ENCODE data around the gene MAL.

The MAL gene

GRCh38 chr2:95048825-95049682 lies 23.5 kb downstream of the MAL start:
- no peak for DNase-seq (ENCODE audit: low read depth, low spot score)

GRCh38 chr2:95049683-95049955 lies 24.1 kb downstream of the MAL start:
- DNase-seq (ENCODE audit: low read depth, low spot score), result no peak

DNA sequence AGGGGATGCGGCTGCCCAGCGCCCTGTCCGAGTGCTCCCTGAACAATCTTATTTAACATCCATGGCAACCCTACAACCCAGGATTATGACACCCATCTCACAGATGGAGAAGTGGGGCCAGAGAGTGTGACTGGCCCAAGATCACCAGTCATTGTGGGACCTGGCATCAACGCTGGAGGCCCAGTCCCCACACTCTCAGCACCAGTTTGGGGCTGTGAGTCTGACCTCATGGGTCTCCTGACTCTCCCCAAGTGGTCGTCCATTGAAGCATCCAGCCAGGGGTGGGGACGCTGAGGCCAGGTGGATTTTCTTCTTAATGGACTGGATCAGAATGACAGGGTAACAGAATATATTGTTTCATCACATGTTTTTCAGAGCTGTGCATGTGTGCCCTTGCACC lies 24.5 kb downstream of the MAL start:
- no peak for DNase-seq (ENCODE audit: low read depth, low spot score)

DNA sequence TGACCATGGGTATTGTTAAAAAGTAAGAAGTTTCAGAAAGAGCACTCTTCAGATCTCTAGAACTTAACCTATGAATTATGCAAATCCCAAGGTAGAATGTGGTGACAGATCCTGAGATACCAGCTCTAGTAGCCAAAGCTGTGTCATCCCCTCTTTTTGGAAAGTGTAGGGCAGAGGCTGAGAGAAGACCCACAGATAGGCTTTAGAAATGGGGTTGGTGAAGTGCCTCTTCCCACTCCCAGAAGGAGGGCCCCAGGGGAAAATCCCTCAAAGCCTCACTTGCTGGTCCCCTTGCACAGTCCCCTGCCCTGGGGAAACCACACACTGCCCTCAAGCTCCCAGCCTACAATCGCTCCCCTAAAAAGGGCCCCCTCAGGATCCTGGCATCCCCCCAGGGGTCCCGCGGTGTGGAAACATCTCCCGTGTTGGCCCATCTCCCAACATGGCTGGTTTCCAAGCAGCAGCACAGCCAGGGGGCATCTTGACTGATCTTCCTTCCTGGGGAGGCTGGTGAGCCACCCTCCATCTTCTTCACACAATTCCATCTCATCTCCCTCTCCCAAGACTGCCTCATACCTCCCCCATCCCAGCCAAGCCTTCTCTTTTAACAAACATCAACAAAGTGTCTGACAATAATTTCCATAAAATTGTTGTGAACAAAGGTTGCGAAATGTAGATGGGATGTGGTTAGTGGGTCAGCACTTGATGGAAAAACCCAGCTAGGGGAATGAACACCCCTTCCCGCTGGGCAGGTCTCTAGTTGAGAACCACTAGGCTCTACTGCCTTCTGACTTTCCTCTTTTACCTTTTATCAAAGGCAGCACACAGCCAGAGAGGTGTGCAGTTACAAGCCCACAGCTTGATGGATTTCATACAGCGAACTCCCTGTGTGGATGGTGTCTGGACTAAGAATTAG lies 25.1 kb downstream of the MAL start:
- no peak for DNase-seq (ENCODE audit: low read depth, low spot score)

GRCh38 chr2:95051626-95052025 lies 26.1 kb downstream of the MAL start:
- no peak for DNase-seq (ENCODE audit: low read depth, low spot score)

DNA sequence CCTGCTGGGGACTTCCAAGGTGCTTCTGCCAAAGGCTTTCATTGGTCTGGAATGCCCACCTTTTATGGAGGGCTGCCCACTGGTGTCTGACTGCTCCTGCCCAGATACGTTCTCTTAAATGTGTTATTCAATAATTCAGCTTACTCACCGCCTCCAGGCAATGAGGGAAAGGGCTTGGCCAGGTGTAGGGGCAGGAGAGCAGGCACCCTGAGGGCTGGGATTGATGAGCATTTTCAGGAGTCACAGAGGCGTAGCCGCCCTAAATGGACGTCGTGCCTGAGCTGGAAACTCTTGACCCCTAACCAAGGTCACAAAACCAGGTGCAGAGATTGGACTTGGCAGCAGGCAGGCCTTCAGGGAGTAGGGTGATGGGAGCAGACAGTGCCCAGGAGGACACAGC lies 26.8 kb downstream of the MAL start:
- no peak for DNase-seq (ENCODE audit: low read depth, low spot score)

GRCh38 chr2:95052804-95053479 lies 27.4 kb downstream of the MAL start:
- no peak for DNase-seq (ENCODE audit: low read depth, low spot score)

- no peak for DNase-seq (ENCODE audit: low read depth, low spot score)
These were observed 28.0 kb downstream of the MAL start for GRCh38 chr2:95053543-95053942.

GRCh38 chr2:95054016-95054415 lies 28.5 kb downstream of the MAL start:
- no peak for DNase-seq (ENCODE audit: low read depth, low spot score)

DNA sequence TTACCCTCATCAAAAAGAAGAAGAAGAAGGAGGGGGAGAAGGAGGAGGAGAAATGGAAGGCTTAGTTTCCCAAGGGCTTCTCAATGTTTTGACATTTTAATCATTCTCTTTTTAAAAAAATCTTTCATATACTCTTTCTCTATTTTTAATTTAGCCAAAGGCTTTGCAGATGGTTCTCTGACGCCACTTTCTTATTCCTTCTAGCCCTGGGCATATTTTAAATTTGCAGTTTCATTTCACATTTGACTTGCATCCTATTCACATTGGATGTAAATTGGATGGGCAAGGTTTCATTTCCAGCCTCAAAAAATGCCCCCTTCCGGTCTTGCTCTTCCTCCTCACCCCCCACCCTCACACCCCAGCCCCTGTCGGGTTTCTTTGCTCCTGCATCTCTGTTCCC lies 29.8 kb downstream of the MAL start:
- no peak for DNase-seq (ENCODE audit: low read depth, low spot score)

DNA sequence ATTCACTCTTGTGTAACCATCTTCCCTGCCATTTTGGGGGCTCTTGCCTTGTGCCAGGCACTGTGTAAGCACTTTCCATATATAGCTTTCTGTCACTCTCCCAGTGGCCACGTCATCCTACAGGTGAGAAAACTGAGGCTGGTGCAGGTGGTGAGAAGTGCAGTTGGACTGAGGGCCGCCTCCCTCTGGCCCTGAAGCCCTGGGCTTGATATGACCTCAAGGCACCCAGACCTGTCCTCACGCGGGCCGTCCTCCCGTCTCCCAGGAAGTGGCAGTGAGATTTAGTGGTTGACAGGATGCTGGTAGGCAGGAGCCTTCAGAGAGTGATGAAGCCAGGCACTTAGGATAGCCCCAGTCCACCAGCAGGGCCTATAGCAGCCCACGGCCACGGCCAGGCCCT lies 30.5 kb downstream of the MAL start:
- no peak for DNase-seq (ENCODE audit: low read depth, low spot score)

DNA sequence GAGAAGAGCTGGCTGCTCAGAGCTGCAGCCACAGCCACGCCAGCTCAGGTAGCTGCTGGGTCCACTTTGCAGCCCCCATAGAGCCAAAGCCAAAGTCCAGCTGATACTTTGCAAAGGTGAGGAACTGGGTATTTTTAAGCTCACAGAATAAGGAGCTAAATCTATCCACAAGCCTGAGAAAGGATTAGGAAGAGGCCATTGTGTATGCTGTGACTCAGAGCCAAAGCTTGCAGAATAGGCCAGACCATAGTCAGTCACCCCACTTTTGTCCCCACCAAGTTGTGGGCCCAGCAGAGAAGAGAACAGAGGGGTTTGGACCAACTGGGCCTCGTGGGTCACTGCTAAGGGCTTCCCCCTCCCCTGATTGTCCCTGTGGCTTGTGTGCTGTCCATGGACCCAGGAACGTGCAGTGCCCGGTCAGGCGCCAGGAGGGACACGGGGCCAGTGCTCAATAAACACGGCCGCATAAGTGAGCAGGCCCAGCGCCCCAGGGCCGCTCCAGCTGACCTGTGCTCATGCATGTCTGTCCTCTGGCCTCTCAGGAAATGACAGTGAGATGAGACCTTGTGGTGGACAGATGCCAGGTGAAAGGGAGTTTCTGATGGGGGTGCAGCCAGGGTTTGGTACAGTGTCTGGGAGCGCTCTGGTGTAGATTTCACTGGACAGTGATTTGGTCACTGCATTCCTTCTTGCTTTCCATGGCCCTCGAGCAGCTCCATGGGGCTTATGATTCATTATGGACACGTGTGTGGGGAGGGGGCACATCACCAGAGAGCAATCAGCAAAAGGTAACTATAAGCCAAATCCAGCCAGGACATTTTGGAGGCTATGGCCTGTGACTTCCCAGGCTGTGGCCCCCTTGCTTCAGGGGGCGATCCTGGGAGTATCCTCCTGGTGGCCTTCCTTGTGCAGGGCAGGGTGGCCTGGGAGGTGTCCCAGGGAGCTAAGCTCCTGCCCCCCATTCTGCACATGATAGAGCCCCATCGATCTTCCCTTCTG lies 31.3 kb downstream of the MAL start:
- no peak for DNase-seq (ENCODE audit: low read depth, low spot score)

DNA sequence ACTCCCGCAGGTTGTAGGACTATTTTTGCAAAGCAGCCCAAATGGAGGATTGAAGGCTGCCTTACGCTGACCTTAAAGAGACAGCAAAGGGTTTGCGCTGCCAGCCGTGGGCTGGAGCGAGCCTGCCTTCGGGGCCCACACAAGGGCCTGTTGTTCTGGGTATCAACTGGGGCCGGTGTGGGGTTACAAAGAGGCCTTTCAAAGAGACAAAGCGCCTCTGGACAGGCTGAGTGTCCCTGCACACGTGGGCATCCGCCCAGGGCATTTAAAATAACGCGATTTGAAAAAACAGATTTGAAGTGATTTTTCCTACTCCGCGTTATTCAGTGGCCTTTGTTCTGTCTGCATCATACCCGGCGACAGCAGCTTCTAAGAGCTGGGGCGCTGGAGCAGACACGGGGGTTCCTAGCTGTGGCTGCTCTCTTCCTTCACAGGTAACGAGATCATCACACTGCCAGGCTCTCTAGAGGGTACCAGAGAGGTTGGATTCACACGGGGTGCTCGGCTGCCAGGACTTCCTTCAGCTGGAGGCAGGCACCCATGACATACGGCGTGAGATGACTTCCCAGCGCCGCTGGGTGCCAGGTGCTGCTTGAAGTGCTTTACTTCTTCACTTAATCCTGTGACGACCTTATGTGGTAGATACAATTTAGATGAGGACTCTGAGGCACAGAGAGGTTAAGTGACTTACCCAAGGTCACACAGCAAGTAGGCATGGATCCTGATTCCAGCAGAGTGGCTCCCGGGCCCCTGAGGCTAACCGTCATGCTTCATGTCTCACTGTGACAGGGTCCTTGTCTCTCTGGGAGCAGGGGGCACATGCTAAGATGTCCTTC lies 32.2 kb downstream of the MAL start:
- no peak for DNase-seq (ENCODE audit: low read depth, low spot score)

DNA sequence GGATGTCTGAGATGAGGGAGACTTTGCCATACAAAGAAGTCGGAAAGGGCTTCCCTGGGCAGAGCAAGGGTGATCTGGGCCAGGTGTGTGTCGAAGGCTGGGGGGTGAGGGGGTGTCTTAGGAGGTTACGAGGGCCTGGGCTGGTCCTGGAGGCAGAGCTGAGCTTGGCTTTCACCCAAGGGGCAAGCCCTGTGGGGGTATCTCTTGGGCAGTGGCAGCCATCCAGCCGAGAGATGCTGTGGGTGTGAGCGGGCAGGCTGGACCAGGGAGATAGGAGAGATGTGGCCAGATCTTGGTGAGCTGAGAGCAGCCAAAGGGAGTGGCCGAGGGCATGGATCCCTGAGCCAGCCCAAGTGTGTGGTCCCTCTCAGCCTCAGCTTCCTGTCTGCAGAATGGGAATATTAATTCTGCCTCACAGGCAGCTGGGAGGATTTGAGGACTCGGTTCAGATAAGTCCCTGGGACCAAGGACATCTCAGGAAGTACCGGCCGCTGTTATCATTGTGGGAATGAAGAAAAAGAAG lies 33.0 kb downstream of the MAL start:
- DNase-seq (ENCODE audit: low read depth, low spot score), result no peak

- no peak for DNase-seq (ENCODE audit: low read depth, low spot score)
These were observed 33.6 kb downstream of the MAL start for GRCh38 chr2:95058989-95059641.

- no peak for DNase-seq (ENCODE audit: low read depth, low spot score)
These were observed 34.3 kb downstream of the MAL start for GRCh38 chr2:95059656-95060370.

GRCh38 chr2:95060446-95061118 lies 35.1 kb downstream of the MAL start:
- DNase-seq (ENCODE audit: low read depth, low spot score), result no peak

DNA sequence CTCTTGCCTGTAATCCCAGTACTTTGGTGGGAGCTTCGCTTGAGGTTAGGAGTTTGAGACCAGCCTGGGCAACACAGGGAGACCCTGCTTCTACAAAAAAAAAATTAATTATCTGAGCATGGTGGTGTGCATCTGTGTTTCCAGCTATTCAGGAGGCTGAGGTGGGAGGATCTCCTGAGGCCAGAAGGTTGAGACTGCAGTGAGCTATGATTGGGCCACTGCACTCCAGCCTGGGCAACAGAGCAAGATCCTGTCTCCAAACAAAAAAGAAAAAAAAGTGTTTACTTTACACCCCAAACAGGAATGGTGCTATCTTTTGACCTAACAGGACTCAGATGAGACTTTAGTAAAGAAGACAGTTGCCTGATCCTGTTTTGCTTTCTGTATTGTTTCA lies 35.6 kb downstream of the MAL start:
- DNase-seq (ENCODE audit: low read depth, low spot score), result no peak

Data from smooth muscle cell of the brain vasculature (primary cell).